ENCODE measurements around the gene LEFTY2.
"Not testable (repeated sequence)": the region's sequence is repeated elsewhere in the genome, so short reads cannot be mapped to it uniquely, and the experiment has no call there.

The LEFTY2 gene

GRCh38 chr1:225899044-225899925 is 41.7 kb downstream of the LEFTY2 start:
- DNase-seq: no peak

DNA sequence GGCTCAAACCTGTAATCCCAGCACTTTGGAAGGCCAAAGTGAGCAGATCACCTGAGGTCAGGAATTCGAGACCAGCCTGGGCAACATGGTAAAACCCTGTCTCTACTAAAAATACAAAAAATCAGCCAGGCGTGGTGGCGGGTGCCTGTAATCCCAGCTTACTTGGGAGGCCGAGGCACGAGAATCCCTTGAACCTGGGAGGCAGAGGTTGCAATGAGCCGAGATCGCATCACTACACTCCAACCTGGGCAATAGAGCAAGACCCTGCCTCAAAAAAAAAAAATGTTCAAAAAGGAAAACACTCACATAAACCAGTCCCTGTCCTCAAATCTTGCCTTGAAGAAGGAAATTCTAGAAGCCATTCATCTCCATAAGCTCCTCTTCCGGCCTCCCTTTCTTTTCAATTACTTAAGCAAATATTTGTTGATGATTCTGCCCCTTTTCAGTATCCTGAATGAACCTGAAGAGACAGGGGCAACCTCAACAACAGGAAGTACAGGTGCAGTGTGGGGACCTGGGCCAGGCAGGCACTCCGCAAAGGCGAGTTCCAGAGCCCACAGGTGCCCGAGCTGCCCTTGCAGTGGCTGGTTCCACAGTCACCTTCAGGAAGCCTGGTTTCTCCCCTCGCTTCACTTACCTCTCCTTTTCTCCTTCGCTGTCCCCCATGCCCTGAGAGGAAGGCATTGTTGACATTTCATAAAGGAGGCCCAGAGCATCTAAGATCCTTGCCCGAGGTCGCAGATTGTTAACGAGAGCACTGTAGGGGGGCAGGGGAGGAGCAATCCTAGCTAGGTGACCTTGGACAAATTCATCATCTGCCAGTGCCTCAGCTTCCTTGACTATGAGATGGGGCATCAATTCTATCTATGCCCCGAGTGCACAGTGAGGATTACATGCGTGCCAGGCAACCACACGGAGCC is 43.2 kb downstream of the LEFTY2 start:
- DNase-seq: no peak

GRCh38 chr1:225896937-225897549 is 44.0 kb downstream of the LEFTY2 start:
- DNase-seq: no peak

GRCh38 chr1:225896494-225896893 is 44.5 kb downstream of the LEFTY2 start:
- DNase-seq: no peak

DNA sequence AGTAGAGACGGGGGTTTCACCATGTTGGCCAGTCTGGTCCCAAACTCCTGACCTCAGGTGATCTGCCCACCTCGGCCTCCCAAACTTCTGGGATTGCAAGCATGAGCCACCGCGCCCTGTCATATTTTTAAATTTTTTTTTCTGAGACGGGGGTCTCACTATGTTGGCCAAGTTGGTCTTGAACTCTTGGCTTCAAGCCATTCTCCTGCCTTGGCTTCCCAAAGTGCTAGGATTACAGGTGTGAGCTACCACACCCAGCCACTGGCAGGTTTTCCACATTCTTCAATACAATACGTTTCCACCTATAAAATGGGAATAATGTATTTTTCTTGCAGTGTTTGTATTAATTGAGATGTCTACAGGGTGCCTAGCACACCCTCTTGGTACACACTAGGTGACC is 48.7 kb downstream of the LEFTY2 start:
- DNase-seq: no peak

DNA sequence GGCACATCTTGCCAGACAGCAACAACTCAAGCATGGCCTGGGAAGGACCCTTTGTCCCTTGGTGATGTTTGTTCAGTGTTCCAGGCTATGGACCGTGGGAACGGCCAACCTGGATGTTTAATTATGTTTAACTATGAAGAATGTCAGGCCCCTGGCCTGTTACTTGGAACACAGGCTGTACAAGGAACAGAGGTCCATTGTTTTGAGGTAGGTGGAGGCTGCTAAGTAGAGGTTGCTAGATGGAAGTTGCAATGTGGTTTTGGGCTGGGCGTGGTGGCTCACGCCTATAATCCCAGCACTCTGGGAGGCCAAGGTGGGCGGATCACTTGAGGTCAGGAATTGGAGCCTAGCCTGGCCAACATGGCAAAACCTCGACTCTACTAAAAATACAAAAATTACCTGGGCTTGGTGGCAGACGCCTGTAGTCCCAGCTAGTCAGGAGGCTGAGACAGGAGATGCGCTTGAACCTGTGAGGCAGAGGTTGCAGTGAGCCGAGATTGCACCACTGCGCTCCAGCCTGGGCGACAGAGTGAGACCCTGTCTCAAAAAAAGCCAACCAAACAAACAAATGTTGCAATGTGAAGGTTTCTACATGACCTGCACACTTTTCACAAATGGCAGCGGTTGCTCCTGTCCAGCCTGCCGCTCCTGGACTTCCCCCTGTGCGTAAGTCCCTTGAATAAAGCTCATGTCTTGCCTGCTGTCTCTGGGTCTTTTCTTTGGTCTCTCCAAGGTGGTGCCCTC is 49.6 kb downstream of the LEFTY2 start:
- DNase-seq: no peak

DNA sequence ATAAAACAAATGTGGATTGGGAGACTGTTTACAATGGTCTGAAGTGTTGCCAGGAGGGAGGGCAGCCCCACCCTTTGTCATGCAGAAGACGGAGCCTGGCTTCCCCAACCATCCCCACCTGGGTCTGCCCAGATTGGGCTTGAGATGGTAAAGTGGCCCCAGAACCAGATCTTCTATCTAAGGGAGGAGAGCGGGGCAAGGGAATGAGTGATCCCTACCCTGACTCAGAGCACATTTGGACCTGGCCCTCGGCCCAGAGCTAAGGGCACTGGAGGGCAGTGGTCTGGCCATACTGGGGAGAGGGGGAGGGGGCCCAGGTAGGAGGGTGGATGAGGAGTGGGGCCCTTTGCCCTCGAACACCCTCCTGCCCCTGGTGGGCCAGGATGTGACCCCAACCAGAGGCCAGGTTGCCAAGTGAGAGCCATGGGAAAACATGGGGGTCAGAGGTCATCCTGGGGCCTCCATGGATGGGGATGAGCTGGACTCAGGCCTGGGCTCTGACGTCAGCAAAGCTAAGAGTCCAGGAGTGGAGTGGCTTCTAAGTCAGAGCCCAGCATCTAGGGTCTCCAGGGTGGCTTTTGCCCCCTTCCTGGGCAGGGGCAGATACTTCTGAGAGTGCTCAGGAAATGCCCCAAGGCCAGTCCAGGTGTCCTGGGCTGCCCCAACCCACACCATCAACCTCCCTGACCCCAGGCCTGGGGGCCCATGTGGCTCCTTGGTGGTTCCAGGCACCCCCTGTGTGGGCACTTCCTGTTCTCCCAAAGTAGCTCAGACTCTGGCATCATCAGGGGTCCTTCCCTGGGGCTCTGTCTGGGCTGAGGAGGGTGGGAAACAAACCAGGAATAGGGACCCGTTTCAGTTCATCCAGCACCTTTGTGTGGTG is 50.4 kb downstream of the LEFTY2 start:
- DNase-seq: no peak

- DNase-seq: no peak
Observed at GRCh38 chr1:225889743-225890142, 51.3 kb downstream of the LEFTY2 start.

GRCh38 chr1:225888898-225889601 is 52.0 kb downstream of the LEFTY2 start, which contains the start of gene LEFTY1:
LEFTY1 (minus strand) TSS chr1:225889146; CDS start chr1:225889066, 80 bp downstream.
- DNase-seq: no peak

GRCh38 chr1:225888289-225888897 is 52.6 kb downstream of the LEFTY2 start:
- DNase-seq: no peak

GRCh38 chr1:225887554-225888288 is 53.3 kb downstream of the LEFTY2 start:
- DNase-seq: not testable (repeated sequence)

DNA sequence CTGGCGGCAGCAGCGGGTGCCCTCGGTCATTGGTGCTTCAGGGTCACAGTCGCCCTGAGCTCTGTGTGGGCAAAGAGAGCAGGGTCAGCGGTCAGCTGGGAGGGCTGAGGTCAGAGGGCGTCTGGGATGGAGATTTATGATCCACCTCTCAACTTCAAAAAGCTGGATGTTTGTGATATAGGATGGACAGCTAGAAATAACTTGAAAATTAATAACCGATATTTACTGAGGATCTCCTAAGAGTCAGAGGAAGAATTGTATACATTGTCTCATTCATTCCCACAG is 54.0 kb downstream of the LEFTY2 start:
- DNase-seq: no peak

Measured in DMS79 (cell line).